SK-N-SH (cell line): ENCODE data around the gene RPP30. TPM values are rescaled to one million over a fixed set of nuclear protein-coding genes. Genes with fewer than 3 reads are reported as not detected.

Source experiments
- CTCF ChIA-PET: fragments of 300-600, 350-600 bp; formaldehyde crosslinking; extraction: SDS; loops from one replicate; lab custom pipeline; 2021; lab: Yijun Ruan, JAX
- POLR2A ChIA-PET: fragments of 350-600 bp; sonication (Branson Sonifier 250); formaldehyde crosslinking; extraction: SDS; loops from one replicate; lab custom pipeline; 2020; ENCODE audit warnings: antibody characterized with exemption, inconsistent platforms; lab: Yijun Ruan, JAX
- DNase-seq: peaks from one replicate; pipeline ENCODE4 v3.0.0; 2012
- H2AFZ ChIP-seq: fragments of 200-600 bp; sonication (generic); 2 replicates; pipeline ENCODE4 v1.8.1; 2016; ENCODE audit warnings: antibody characterized with exemption, mild to moderate bottlenecking, low read depth
- H3F3A ChIP-seq: fragments of 200-600 bp; sonication (generic); replicated peaks from 2 replicates; pipeline ENCODE3; 2016; ENCODE audit warnings: antibody characterized with exemption, mild to moderate bottlenecking; ENCODE audit not compliant: insufficient read depth
- H3K27ac ChIP-seq, 2 experiments: fragments of 200-500 bp in 1 of 2; fragments of 200-600 bp in 1 of 2; sonication (Bioruptor generic) in 1 of 2; sonication (generic), shearing (Covaris generic) in 1 of 2; 2 replicates each; pipeline versions ENCODE4 v1.5.1 to v1.6.1; 2014 to 2016; ENCODE audit warnings: low read depth in 2 of 2, inconsistent platforms in 1 of 2, low read length in 1 of 2, mild to moderate bottlenecking in 1 of 2, mixed read lengths in 1 of 2
- H3K27me3 ChIP-seq: fragments of 200-600 bp; sonication (generic), shearing (Covaris generic); 2 replicates; pipeline ENCODE4 v1.6.1; 2016; ENCODE audit warnings: mixed run types; ENCODE audit not compliant: insufficient read depth
- H3K36me3 ChIP-seq, 2 experiments: fragments of 200-500 bp in 1 of 2; fragments of 200-600 bp in 1 of 2; sonication (Bioruptor generic) in 1 of 2; sonication (generic) in 1 of 2; replicated peaks in 1 of 2; 2 replicates each; pipeline versions ENCODE3 to v1.5.1; 2014 to 2016; ENCODE audit warnings: low read length in 1 of 2, mild to moderate bottlenecking in 1 of 2; ENCODE audit not compliant: insufficient read depth in 2 of 2, control insufficient read depth in 1 of 2
- H3K4me1 ChIP-seq, 2 experiments: fragments of 200-500 bp in 1 of 2; fragments of 200-600 bp in 1 of 2; sonication (Bioruptor generic) in 1 of 2; sonication (generic), shearing (Covaris generic) in 1 of 2; 2 replicates each; pipeline versions ENCODE4 v1.5.1 to v1.6.1; 2014 to 2016; ENCODE audit warnings: low read depth in 1 of 2, low read length in 1 of 2, mixed run types in 1 of 2; ENCODE audit not compliant: insufficient read depth in 2 of 2, control insufficient read depth in 1 of 2
- H3K4me2 ChIP-seq: fragments of 200-600 bp; sonication (generic), shearing (Covaris generic); 2 replicates; pipeline ENCODE4 v1.6.1; 2017; ENCODE audit warnings: mixed run types
- H3K4me3 ChIP-seq, 2 experiments: fragments of 200-500 bp in 1 of 2; fragments of 200-600 bp in 1 of 2; sonication (Bioruptor generic) in 1 of 2; sonication (generic), shearing (Covaris generic) in 1 of 2; 2 replicates each; pipeline versions ENCODE4 v1.5.1 to v1.8.1; 2014 to 2016; ENCODE audit warnings: low read depth in 2 of 2, inconsistent platforms in 1 of 2, low read length in 1 of 2, mild to moderate bottlenecking in 1 of 2, mixed read lengths in 1 of 2, moderate library complexity in 1 of 2
- H3K79me2 ChIP-seq: fragments of 200-600 bp; sonication (generic); 2 replicates; pipeline ENCODE4 v1.8.1; 2017; ENCODE audit warnings: mild to moderate bottlenecking; ENCODE audit not compliant: insufficient read depth
- H3K9ac ChIP-seq: fragments of 200-600 bp; sonication (generic); 2 replicates; pipeline ENCODE4 v1.6.1; 2017; ENCODE audit warnings: mixed run types
- H3K9me2 ChIP-seq: fragments of 200-600 bp; sonication (generic); 2 replicates; pipeline ENCODE4 v1.6.1; 2017; ENCODE audit warnings: mixed run types
- H3K9me3 ChIP-seq: fragments of 200-600 bp; sonication (generic); 2 replicates; pipeline ENCODE4 v1.6.1; 2017; ENCODE audit warnings: mixed run types, mild to moderate bottlenecking, moderate library complexity
- H4K20me1 ChIP-seq: fragments of 200-600 bp; sonication (generic); 2 replicates; pipeline ENCODE4 v1.6.1; 2017; ENCODE audit warnings: mild to moderate bottlenecking, mixed run types; ENCODE audit not compliant: insufficient read depth
- CHD2 ChIP-seq: fragments of 150-350 bp; IDR thresholded peaks from 2 replicates; pipeline ENCODE4 v1.6.1; 2018; ENCODE audit warnings: low read length; ENCODE audit not compliant: partially characterized antibody
- ELF1 ChIP-seq: IDR thresholded peaks from 2 replicates; pipeline ENCODE4 v1.4.0; 2012
- EZH2phosphoT487 ChIP-seq: fragments of 200-600 bp; sonication (generic); IDR thresholded peaks from 2 replicates; pipeline ENCODE4 v1.6.1; 2017; ENCODE audit warnings: low read depth, mixed run types, mild to moderate bottlenecking, antibody characterized with exemption, moderate library complexity, borderline replicate concordance
- FOSL2 ChIP-seq: IDR thresholded peaks from 2 replicates; pipeline ENCODE4 v1.4.0; 2012; ENCODE audit warnings: low read depth, mild to moderate bottlenecking, moderate library complexity, borderline replicate concordance
- FOXM1 ChIP-seq: IDR thresholded peaks from 2 replicates; pipeline ENCODE4 v1.4.0; 2012; ENCODE audit warnings: low read depth, mild to moderate bottlenecking
- GATA2 ChIP-seq: sonication (generic); formaldehyde crosslinking; IDR thresholded peaks from 2 replicates; pipeline ENCODE4 v1.5.0; 2020; ENCODE audit warnings: mild to moderate bottlenecking, missing genetic modification reagents
- JUND ChIP-seq: IDR thresholded peaks from 2 replicates; pipeline ENCODE4 v1.4.0; 2012
- MXI1 ChIP-seq: IDR thresholded peaks from 2 replicates; pipeline ENCODE4 v1.6.1; 2012; ENCODE audit warnings: mild to moderate bottlenecking, low read depth, low read length, improper control_type of control experiment
- NFIC ChIP-seq: IDR thresholded peaks from 2 replicates; pipeline ENCODE4 v1.4.0; 2012; ENCODE audit warnings: borderline replicate concordance
- NRF1 ChIP-seq: IDR thresholded peaks from 2 replicates; pipeline ENCODE4 v1.6.1; 2012; ENCODE audit warnings: low read depth, mild to moderate bottlenecking, low read length
- RAD21 ChIP-seq: IDR thresholded peaks from 2 replicates; pipeline ENCODE4 v1.6.1; 2012; ENCODE audit warnings: mild to moderate bottlenecking, low read length
- RFX5 ChIP-seq: IDR thresholded peaks from 2 replicates; pipeline ENCODE4 v1.6.1; 2012; ENCODE audit warnings: mild to moderate bottlenecking, improper control_type of control experiment, low read length
- SIN3A ChIP-seq: IDR thresholded peaks from 2 replicates; pipeline ENCODE4 v1.6.1; 2012; ENCODE audit warnings: low read depth, mild to moderate bottlenecking, low read length, moderate library complexity, borderline replicate concordance
- TAF1 ChIP-seq: IDR thresholded peaks from 2 replicates; pipeline ENCODE4 v1.6.1; 2012; ENCODE audit warnings: low read depth, mild to moderate bottlenecking, low read length, moderate library complexity, borderline replicate concordance
- TCF12 ChIP-seq: IDR thresholded peaks from 2 replicates; pipeline ENCODE4 v1.4.0; 2012
- TEAD4 ChIP-seq: IDR thresholded peaks from 2 replicates; pipeline ENCODE4 v1.4.0; 2012; ENCODE audit warnings: mild to moderate bottlenecking, borderline replicate concordance; ENCODE audit not compliant: insufficient read depth
- YY1 ChIP-seq: IDR thresholded peaks from 2 replicates; pipeline ENCODE4 v1.4.0; 2012; ENCODE audit warnings: low read depth, mild to moderate bottlenecking
- WGBS: methylation state at CpG from one replicate; pipeline ENCODE4 v1.1.6; 2017; ENCODE audit warnings: low lambda C conversion rate; 5-methylcytosine and 5-hydroxymethylcytosine counted together
- polyA plus RNA-seq, 3 experiments: library from polyadenylated mRNA; depleted of rRNA; stranded (reverse); fragments of >200 nt; gene quantifications; 2 replicates each; pipeline ENCODE4 v1.2.3, GENCODE V29; 2012
- TF ChIP-seq, protein P1 (sequence below): IDR thresholded peaks from 2 replicates; pipeline ENCODE4 v1.6.1; 2012; ENCODE audit warnings: mild to moderate bottlenecking, low read depth, low read length, moderate library complexity
- TF ChIP-seq, protein P2 (sequence below): IDR thresholded peaks from 2 replicates; pipeline ENCODE4 v1.4.0; 2012; ENCODE audit warnings: low read depth

RPP30 gene
- polyA plus RNA-seq, 1 of the 3 experiments (the other 2 are of a cell fraction): 16.7 TPM

DNA sequence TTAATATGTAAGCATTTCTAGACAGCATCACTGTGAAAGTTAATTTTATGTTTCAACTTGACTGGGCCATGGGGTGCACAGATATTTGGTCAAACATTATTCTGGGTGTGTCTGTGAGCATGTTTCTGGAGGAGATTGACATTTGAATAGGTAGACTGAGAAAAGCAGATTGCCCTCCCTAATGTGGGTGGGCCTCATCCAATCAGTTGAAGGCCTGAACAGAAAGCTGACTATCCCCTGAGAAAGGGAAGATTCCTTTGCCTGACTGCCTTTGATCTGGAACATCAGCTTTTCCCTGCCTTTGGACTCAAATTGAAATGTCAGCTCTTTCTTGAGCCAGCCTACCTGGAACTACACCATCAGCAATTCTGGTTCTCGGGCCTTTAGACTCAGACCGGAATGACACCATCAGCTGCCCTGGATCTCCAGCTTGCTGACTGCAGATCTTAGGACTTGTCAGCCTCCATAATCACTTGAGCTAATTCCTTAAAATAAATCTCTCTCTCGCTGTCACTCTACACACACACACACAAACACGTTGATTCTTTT, 5.7 kb upstream of the RPP30 start:
- Histone ChIP-seq H3K9me3 (peaks cover 10% of the 10 kb centered on the region; the same call in 1 of the 2 replicates), H3K27ac (no peak overlapping the region), H3K4me3 (no peak overlapping the region), H3K79me2 (no peaks in the 10 kb centered on the region), H4K20me1 (no peaks in the 10 kb centered on the region), H3K4me2 (no peak overlapping the region), H3F3A (no peaks in the 10 kb centered on the region), H3K9me2 (no peaks in the 10 kb centered on the region), H3K36me3 (no peaks in the 10 kb centered on the region), H3K27me3 (peaks cover 6% of the 10 kb centered on the region; the same call in 1 of the 2 replicates), H3K9ac (no peak overlapping the region), H3K4me1 (no peaks in the 10 kb centered on the region; a peak in 1 of 4 replicates), H2AFZ (no peak overlapping the region)
- ChIA-PET POLR2A (no interaction called here), CTCF (interaction anchor here (0.6 to 4.0 kb wide), 15 partner anchors 13 to 1082 kb away, joined by 3 to 22 read pairs (median 3); no protein-coding TSS in a partner anchor)
- WGBS: 13% methylated on average over 4 of the region's 4 CpGs
- no peak for DNase-seq
- TF ChIP-seq MXI1 (no peak), FOSL2 (no peak), RFX5 (no peak), TAF1 (no peak), ELF1 (no peak), CHD2 (no peak), GATA2 (CRISPR knock-in tag) (no peak), NRF1 (no peak), FOXM1 (no peak), JUND (no peak), YY1 (no peak), EZH2phosphoT487 (no peak), RAD21 (no peak), TEAD4 (no peak), NFIC (no peak), TCF12 (no peak), SIN3A (no peak)
- TF ChIP-seq, protein P1, sequence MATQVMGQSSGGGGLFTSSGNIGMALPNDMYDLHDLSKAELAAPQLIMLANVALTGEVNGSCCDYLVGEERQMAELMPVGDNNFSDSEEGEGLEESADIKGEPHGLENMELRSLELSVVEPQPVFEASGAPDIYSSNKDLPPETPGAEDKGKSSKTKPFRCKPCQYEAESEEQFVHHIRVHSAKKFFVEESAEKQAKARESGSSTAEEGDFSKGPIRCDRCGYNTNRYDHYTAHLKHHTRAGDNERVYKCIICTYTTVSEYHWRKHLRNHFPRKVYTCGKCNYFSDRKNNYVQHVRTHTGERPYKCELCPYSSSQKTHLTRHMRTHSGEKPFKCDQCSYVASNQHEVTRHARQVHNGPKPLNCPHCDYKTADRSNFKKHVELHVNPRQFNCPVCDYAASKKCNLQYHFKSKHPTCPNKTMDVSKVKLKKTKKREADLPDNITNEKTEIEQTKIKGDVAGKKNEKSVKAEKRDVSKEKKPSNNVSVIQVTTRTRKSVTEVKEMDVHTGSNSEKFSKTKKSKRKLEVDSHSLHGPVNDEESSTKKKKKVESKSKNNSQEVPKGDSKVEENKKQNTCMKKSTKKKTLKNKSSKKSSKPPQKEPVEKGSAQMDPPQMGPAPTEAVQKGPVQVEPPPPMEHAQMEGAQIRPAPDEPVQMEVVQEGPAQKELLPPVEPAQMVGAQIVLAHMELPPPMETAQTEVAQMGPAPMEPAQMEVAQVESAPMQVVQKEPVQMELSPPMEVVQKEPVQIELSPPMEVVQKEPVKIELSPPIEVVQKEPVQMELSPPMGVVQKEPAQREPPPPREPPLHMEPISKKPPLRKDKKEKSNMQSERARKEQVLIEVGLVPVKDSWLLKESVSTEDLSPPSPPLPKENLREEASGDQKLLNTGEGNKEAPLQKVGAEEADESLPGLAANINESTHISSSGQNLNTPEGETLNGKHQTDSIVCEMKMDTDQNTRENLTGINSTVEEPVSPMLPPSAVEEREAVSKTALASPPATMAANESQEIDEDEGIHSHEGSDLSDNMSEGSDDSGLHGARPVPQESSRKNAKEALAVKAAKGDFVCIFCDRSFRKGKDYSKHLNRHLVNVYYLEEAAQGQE: no peak
- TF ChIP-seq, protein P2, sequence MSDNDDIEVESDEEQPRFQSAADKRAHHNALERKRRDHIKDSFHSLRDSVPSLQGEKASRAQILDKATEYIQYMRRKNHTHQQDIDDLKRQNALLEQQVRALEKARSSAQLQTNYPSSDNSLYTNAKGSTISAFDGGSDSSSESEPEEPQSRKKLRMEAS: no peak
